Astrocyte (in vitro differentiated cells and primary cell): ENCODE measurements around the gene CD80. TPM values are rescaled to one million over a fixed set of nuclear protein-coding genes. Genes with fewer than 3 reads are reported as not detected.

Source experiments
- DNase-seq: peaks from one replicate; pipeline ENCODE4 v3.0.0-alpha.2; 2010; ENCODE audit warnings: low read depth
- FAIRE-seq: peaks from 2 replicates; lab custom pipeline; 2011; peaks lifted over from hg19 to GRCh38; lab: Jason Lieb, UNC
- H2AFZ ChIP-seq: 2 replicates; pipeline ENCODE4 v1.6.0; 2012; ENCODE audit warnings: low read depth, low read length, inconsistent platforms
- H3K27ac ChIP-seq: 2 replicates; pipeline ENCODE4 v1.5.1; 2011; ENCODE audit warnings: low read depth, low read length, inconsistent platforms
- H3K27me3 ChIP-seq: 2 replicates; pipeline ENCODE4 v1.6.0; 2011; ENCODE audit warnings: low read length, inconsistent platforms; ENCODE audit not compliant: insufficient read depth
- H3K36me3 ChIP-seq: 2 replicates; pipeline ENCODE4 v1.5.1; 2011; ENCODE audit warnings: low read length, inconsistent platforms; ENCODE audit not compliant: insufficient read depth
- H3K4me1 ChIP-seq: 2 replicates; pipeline ENCODE4 v1.5.1; 2011; ENCODE audit warnings: low read length, inconsistent platforms; ENCODE audit not compliant: insufficient read depth
- H3K4me2 ChIP-seq: 2 replicates; pipeline ENCODE4 v1.6.0; 2012; ENCODE audit warnings: low read length, inconsistent platforms
- H3K4me3 ChIP-seq: 2 replicates; pipeline ENCODE4 v1.5.1; 2011; ENCODE audit warnings: low read depth, mild to moderate bottlenecking, low read length, inconsistent platforms; ENCODE audit not compliant: insufficient read depth
- H3K79me2 ChIP-seq: 2 replicates; pipeline ENCODE4 v1.6.0; 2012; ENCODE audit warnings: mild to moderate bottlenecking, low read length, inconsistent platforms; ENCODE audit not compliant: insufficient read depth
- H3K9ac ChIP-seq: 2 replicates; pipeline ENCODE4 v1.6.0; 2012; ENCODE audit warnings: mild to moderate bottlenecking, low read length, inconsistent platforms
- H3K9me3 ChIP-seq: 2 replicates; pipeline ENCODE4 v1.5.1; 2012; ENCODE audit warnings: low read depth, mild to moderate bottlenecking, low read length, inconsistent platforms; ENCODE audit not compliant: insufficient read depth
- H4K20me1 ChIP-seq: 2 replicates; pipeline ENCODE4 v1.6.0; 2012; ENCODE audit warnings: low read length, inconsistent platforms; ENCODE audit not compliant: insufficient read depth
- H3K27ac Mint-ChIP-seq: one replicate; pipeline ENCODE4 v1.8.0; 2021; ENCODE audit warnings: mild to moderate bottlenecking, mixed read lengths; ENCODE audit not compliant: unreplicated experiment
- H3K27me3 Mint-ChIP-seq: one replicate; pipeline ENCODE4 v1.8.0; 2021; ENCODE audit warnings: low read depth, mixed read lengths; ENCODE audit not compliant: unreplicated experiment
- H3K36me3 Mint-ChIP-seq: one replicate; pipeline ENCODE4 v1.8.0; 2021; ENCODE audit warnings: low read depth, mixed read lengths; ENCODE audit not compliant: unreplicated experiment
- H3K4me1 Mint-ChIP-seq: one replicate; pipeline ENCODE4 v1.8.0; 2021; ENCODE audit warnings: low read depth, mixed read lengths; ENCODE audit not compliant: unreplicated experiment
- H3K4me3 Mint-ChIP-seq: one replicate; pipeline ENCODE4 v1.8.0; 2021; ENCODE audit warnings: mild to moderate bottlenecking, moderate library complexity, mixed read lengths; ENCODE audit not compliant: unreplicated experiment
- H3K9me3 Mint-ChIP-seq: one replicate; pipeline ENCODE4 v1.8.0; 2021; ENCODE audit warnings: mild to moderate bottlenecking, mixed read lengths; ENCODE audit not compliant: unreplicated experiment
- EZH2 ChIP-seq: IDR thresholded peaks from 2 replicates; pipeline ENCODE4 v1.6.1; 2012; ENCODE audit warnings: mild to moderate bottlenecking, low read length, inconsistent platforms; ENCODE audit not compliant: insufficient read depth
- total RNA-seq: library from RNA; stranded (reverse); gene quantifications from 2 replicates; pipeline ENCODE4 v1.2.1, GENCODE V29; 2021
- TF ChIP-seq, protein P1 (sequence below): IDR thresholded peaks from 2 replicates; pipeline ENCODE4 v1.5.1; 2011; ENCODE audit warnings: low read depth, mild to moderate bottlenecking, inconsistent platforms, low read length, moderate library complexity; ENCODE audit not compliant: insufficient read depth

The CD80 gene
- total RNA-seq, 1 donor from 2014 or later, result not detected

DNA sequence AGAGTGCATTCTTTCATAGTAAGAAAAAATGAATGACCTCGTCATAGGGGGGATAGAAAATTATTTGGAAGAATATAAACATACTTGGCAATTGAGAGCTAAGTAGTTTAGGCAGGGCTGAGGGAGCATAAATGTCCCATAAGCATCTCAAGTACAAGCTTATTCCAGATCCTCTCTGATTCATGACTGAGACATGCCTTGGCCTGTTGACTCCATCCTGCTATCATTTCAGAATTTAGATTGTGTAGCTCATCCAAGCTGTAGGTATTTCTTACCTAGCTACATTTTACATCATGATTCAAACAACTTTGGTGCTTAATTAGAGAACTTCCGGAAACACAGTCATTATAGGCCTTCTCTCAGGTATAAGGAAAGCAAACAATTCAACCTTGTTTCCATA, 78.3 kb downstream of the CD80 start:
- Histone ChIP-seq H3K9me3 (no peaks in the 10 kb centered on the region), H3K27ac (no peak overlapping the region), H3K4me2 (no peak overlapping the region), H3K9ac (no peak overlapping the region), H3K4me1 (no peaks in the 10 kb centered on the region), H3K79me2 (no peaks in the 10 kb centered on the region), H3K36me3 (peaks cover 17% of the 10 kb centered on the region), H2AFZ (no peak overlapping the region), H3K27me3 (no peaks in the 10 kb centered on the region), H3K4me3 (no peak overlapping the region), H4K20me1 (no peaks in the 10 kb centered on the region)
- no peak overlapping the region for H3K4me3 Mint-ChIP-seq
- H3K36me3 Mint-ChIP-seq, result peaks cover 13% of the 10 kb centered on the region
- peaks cover 3% of the 10 kb centered on the region for H3K4me1 Mint-ChIP-seq
- H3K9me3 Mint-ChIP-seq, result no peaks in the 10 kb centered on the region
- FAIRE-seq, result no peak
- no peaks in the 10 kb centered on the region for H3K27me3 Mint-ChIP-seq
- DNase-seq, result no peak
- no peak overlapping the region for H3K27ac Mint-ChIP-seq
- TF ChIP-seq, protein P1, sequence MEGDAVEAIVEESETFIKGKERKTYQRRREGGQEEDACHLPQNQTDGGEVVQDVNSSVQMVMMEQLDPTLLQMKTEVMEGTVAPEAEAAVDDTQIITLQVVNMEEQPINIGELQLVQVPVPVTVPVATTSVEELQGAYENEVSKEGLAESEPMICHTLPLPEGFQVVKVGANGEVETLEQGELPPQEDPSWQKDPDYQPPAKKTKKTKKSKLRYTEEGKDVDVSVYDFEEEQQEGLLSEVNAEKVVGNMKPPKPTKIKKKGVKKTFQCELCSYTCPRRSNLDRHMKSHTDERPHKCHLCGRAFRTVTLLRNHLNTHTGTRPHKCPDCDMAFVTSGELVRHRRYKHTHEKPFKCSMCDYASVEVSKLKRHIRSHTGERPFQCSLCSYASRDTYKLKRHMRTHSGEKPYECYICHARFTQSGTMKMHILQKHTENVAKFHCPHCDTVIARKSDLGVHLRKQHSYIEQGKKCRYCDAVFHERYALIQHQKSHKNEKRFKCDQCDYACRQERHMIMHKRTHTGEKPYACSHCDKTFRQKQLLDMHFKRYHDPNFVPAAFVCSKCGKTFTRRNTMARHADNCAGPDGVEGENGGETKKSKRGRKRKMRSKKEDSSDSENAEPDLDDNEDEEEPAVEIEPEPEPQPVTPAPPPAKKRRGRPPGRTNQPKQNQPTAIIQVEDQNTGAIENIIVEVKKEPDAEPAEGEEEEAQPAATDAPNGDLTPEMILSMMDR, result no peak
- TF ChIP-seq EZH2, result no peak

Other genes starting within 250 kb of the CD80 start
- 53.4 and 59.4 TPM in 2 replicates for gene TMEM39A, start 96.0 kb downstream of the CD80 start, total RNA-seq
- 15.1 and 16.4 TPM in 2 replicates for gene POGLUT1, start 90.7 kb downstream of the CD80 start, total RNA-seq
- gene TIMMDC1, start 61.1 kb downstream of the CD80 start, total RNA-seq, result 109 and 116 TPM in 2 replicates
- 2.6 and 3.1 TPM in 2 replicates for gene ADPRH, start 19.9 kb upstream of the CD80 start, total RNA-seq
- gene PLA1A, start 38.3 kb upstream of the CD80 start, total RNA-seq, result 0.91 and 2.0 TPM in 2 replicates
- 1.8 and 2.1 TPM in 2 replicates for gene POPDC2, start 101.0 kb upstream of the CD80 start, total RNA-seq
- gene COX17, start 117.8 kb upstream of the CD80 start, total RNA-seq, result 22.8 and 24.3 TPM in 2 replicates
- 0.16 TPM in 1 of 2 replicates, not detected in the other for gene CFAP91, start 143.4 kb upstream of the CD80 start, total RNA-seq
- gene NR1I2, start 222.5 kb upstream of the CD80 start, total RNA-seq, result not detected in 2 replicates